NOMO-1 (cell line): ENCODE measurements around the gene CRMP1.

Experiments used
- DNase-seq, 2 experiments: peaks; one replicate each; lab custom pipeline; 2025; ENCODE audit not compliant: unreplicated experiment in 2 of 2; lab: John Stamatoyannopoulos, UW

CRMP1 gene

GRCh38 chr4:5893004-5893580 is at the start of gene CRMP1:
CRMP1 (minus strand) TSS chr4:5893086; CDS start chr4:5892969, 117 bp downstream.
- DNase-seq = no peak

- no peak for DNase-seq
These were observed 48.7 kb upstream of the CRMP1 start for GRCh38 chr4:5941601-5942000.

- no peak for DNase-seq
These were observed 47.8 kb upstream of the CRMP1 start for GRCh38 chr4:5940470-5941203.

GRCh38 chr4:5933996-5934831 is 41.3 kb upstream of the CRMP1 start:
- DNase-seq = no peak

GRCh38 chr4:5933116-5933515 is 40.2 kb upstream of the CRMP1 start:
- no peak for DNase-seq

- no peak for DNase-seq
These were observed 39.2 kb upstream of the CRMP1 start for GRCh38 chr4:5932035-5932568.

- DNase-seq = no peak
These were observed 38.6 kb upstream of the CRMP1 start for GRCh38 chr4:5931526-5931925.

- DNase-seq = no peak
These were observed 38.0 kb upstream of the CRMP1 start for GRCh38 chr4:5930876-5931275.

GRCh38 chr4:5930456-5930855 is 37.6 kb upstream of the CRMP1 start:
- DNase-seq = no peak

- no peak for DNase-seq
These were observed 36.0 kb upstream of the CRMP1 start for GRCh38 chr4:5928844-5929420.

- DNase-seq = no peak
These were observed 35.4 kb upstream of the CRMP1 start for GRCh38 chr4:5928274-5928673.

GRCh38 chr4:5927747-5928146 is 34.9 kb upstream of the CRMP1 start:
- no peak for DNase-seq

- no peak for DNase-seq
These were observed 34.2 kb upstream of the CRMP1 start for GRCh38 chr4:5927116-5927515.

- DNase-seq = no peak
These were observed 33.7 kb upstream of the CRMP1 start for GRCh38 chr4:5926598-5926997.

- no peak for DNase-seq
These were observed 32.7 kb upstream of the CRMP1 start for GRCh38 chr4:5925419-5926200.

- no peak for DNase-seq
These were observed 31.7 kb upstream of the CRMP1 start for GRCh38 chr4:5924461-5925125.

GRCh38 chr4:5923376-5923775 is 30.5 kb upstream of the CRMP1 start:
- no peak for DNase-seq

- no peak for DNase-seq
These were observed 29.7 kb upstream of the CRMP1 start for GRCh38 chr4:5922556-5922955.

- DNase-seq = no peak
These were observed 29.1 kb upstream of the CRMP1 start for GRCh38 chr4:5921981-5922380.
